Tibial nerve (tissue), 4 donors: Measurements from ENCODE around the gene NUDT9. TPM values are rescaled to one million over a fixed set of nuclear protein-coding genes. Genes with fewer than 3 reads are reported as not detected.

Experiments used
- DNase-seq, 2 donors: peaks; one replicate each; pipeline ENCODE4 v3.0.0-alpha.2; 2019; ENCODE audit warnings: low spot score in 2 of 2
- H3K27ac ChIP-seq, 4 donors: fragments of 200-600 bp; sonication (generic) in 3 of 4; one replicate each; pipeline ENCODE4 v1.5.1; 2017 to 2019; ENCODE audit warnings: mild to moderate bottlenecking in 1 of 4
- H3K27me3 ChIP-seq, 2 donors: fragments of 200-600 bp; sonication (generic) in 1 of 2; one replicate each; pipeline versions ENCODE4 v1.5.1 to v1.6.0; 2017 to 2019
- H3K36me3 ChIP-seq, 3 donors: fragments of 200-600 bp; sonication (generic); one replicate each; pipeline ENCODE4 v1.5.1; 2018 to 2019
- H3K4me1 ChIP-seq, 4 donors: fragments of 200-600 bp; sonication (generic) in 3 of 4; one replicate each; pipeline ENCODE4 v1.5.1; 2017 to 2019
- H3K4me3 ChIP-seq, 4 donors: fragments of 200-600 bp; sonication (generic) in 3 of 4; one replicate each; pipeline ENCODE4 v1.5.1; 2017 to 2019; ENCODE audit warnings: mild to moderate bottlenecking in 1 of 4, moderate library complexity in 1 of 4
- H3K9me3 ChIP-seq, 4 donors: fragments of 200-600 bp; sonication (generic) in 3 of 4; one replicate each; pipeline ENCODE4 v1.5.1; 2017 to 2019
- EP300 ChIP-seq, 2 donors: sonication (generic); formaldehyde crosslinking; IDR thresholded peaks; one replicate each; pipeline ENCODE4 v1.6.1; 2017; ENCODE audit warnings: antibody characterized with exemption in 2 of 2, mild to moderate bottlenecking in 1 of 2
- POLR2A ChIP-seq, 2 donors: fragments of 450-650 bp; IDR thresholded peaks; one replicate each; pipeline ENCODE4 v1.6.1; 2017; ENCODE audit warnings: antibody characterized with exemption in 2 of 2, mild to moderate bottlenecking in 2 of 2, moderate library complexity in 2 of 2
- WGBS, 2 donors: methylation state at CpG; one replicate each; pipeline ENCODE4 v1.1.5; 2018; 5-methylcytosine and 5-hydroxymethylcytosine counted together
- small RNA-seq: library from RNA; depleted of rRNA; stranded (forward); fragments of <200 nt; gene quantifications from one replicate; pipeline ENCODE3, GENCODE V24; 2016
- total RNA-seq, 4 donors: library from RNA; depleted of rRNA; stranded (reverse); fragments of >200 nt; gene quantifications; one replicate each; pipeline ENCODE4 v1.1.0, GENCODE V29; 2016

NUDT9 gene
- total RNA-seq, 4 donors from 2014 or later = 15.0 to 33.3 (median 24.5) TPM

DNA sequence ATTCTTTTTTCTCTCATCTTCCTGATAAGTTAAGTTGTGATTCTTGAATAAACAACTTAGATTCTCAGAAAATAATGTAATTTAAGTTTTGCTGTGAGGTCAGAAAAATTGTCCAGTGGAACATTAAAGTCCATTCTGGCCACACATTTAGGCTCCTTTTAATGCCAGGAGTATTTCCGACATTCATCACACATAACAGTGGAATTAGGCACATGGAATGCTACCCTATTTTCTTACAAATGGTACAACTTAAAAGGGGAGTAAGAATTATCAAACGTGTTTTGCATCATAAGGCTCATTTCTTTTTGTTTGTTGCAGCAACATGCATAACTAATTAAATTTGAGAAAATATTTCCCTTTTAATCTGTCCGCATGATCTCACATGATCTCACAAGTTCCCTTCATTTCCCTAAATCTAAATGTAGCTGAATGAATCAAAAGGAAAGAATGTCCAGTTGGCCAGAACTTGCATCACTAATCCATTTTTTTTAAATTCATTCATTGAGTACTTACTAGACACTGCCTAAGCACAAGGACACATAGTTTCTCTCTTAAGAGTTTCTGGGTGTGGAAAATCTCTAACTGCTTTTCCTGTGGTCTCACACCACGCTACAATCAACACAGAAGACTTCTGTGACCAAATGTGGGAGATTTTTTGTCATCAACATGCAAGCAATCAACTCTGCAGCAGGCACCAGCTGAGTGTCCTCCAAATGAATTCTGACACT is 84.8 kb downstream of the NUDT9 start:
- TF ChIP-seq POLR2A (IDR thresholded peaks at IDR 0.05) (no peak), EP300 (IDR thresholded peaks at IDR 0.05) (peak in 1 of 2 donors; percentile 36)
- Histone ChIP-seq H3K27me3 (no peaks in the 10 kb centered on the region), H3K9me3 (no peaks in the 10 kb centered on the region), H3K4me3 (no peak overlapping the region), H3K27ac (peak overlapping the region in 2 of 4 donors; percentile 58 to 59), H3K36me3 (peaks cover 0 to 14% (median 0%) of the 10 kb centered on the region in 3 donors), H3K4me1 (peaks cover 0 to 19% (median 3%) of the 10 kb centered on the region in 4 donors)
- WGBS, 2 donors = 50 to 55% methylated on average over 4 of the region's 4 CpGs
- no peak for DNase-seq

Small RNA genes within 50 kb of the gene (small RNA-seq; reads per million reads assigned to genes)
- not detected for gene RN7SL681P

Other genes with a start within 250 kb of the NUDT9 start
- 10 to 100 TPM in 2 of 4 donors, 1 to 10 TPM in 2; 6.3 to 18.2 (median 13.3) TPM for gene KLHL8, start 202.0 kb upstream of the NUDT9 start, total RNA-seq
- gene HSD17B13, start 99.7 kb upstream of the NUDT9 start, total RNA-seq = 1 to 10 TPM in 2 of 4 donors, not detected in 2; 1.2 to 1.7 TPM
- 10 to 100 TPM; 62.4 to 75.1 (median 67.8) TPM for gene HSD17B11, start 31.4 kb upstream of the NUDT9 start, total RNA-seq
- gene SPARCL1, start 106.8 kb downstream of the NUDT9 start, total RNA-seq = 100 to 1,000 TPM; 312 to 741 (median 433) TPM
- not detected for gene DSPP, start 186.0 kb downstream of the NUDT9 start, total RNA-seq
- gene DMP1, start 227.7 kb downstream of the NUDT9 start, total RNA-seq = not detected